Neural cell (in vitro differentiated cells): Measurements from ENCODE around the gene ATP1A4. TPM values are rescaled to one million over a fixed set of nuclear protein-coding genes. Genes with fewer than 3 reads are reported as not detected.

Experiments used
- H2AFZ ChIP-seq: fragments of 200-600, 300-800 bp; sonication (generic), shearing (Covaris generic); 2 replicates; pipeline ENCODE4 v1.6.0; 2014; ENCODE audit warnings: low read depth, mild to moderate bottlenecking, antibody characterized with exemption, low read length, moderate library complexity
- H3F3A ChIP-seq: fragments of 200-600 bp; shearing (Covaris generic); 2 replicates; pipeline ENCODE4 v1.6.1; 2016; ENCODE audit warnings: mild to moderate bottlenecking, moderate library complexity, mixed read lengths, antibody characterized with exemption, low read length; ENCODE audit not compliant: insufficient read depth, poor library complexity, severe bottlenecking
- H3K27ac ChIP-seq: fragments of 200-600, 300-800 bp; sonication (generic), shearing (Covaris generic); 2 replicates; pipeline ENCODE4 v1.5.1; 2014; ENCODE audit warnings: mild to moderate bottlenecking, low read length, moderate library complexity
- H3K27me3 ChIP-seq: fragments of 300-800, 200-600 bp; sonication (generic), shearing (Covaris generic); 2 replicates; pipeline ENCODE4 v1.6.0; 2014; ENCODE audit warnings: mild to moderate bottlenecking, low read depth, low read length, moderate library complexity; ENCODE audit not compliant: insufficient read depth
- H3K36me3 ChIP-seq: fragments of 300-800, 200-600 bp; sonication (generic), shearing (Covaris generic); 2 replicates; pipeline ENCODE4 v1.5.1; 2014; ENCODE audit warnings: mild to moderate bottlenecking, antibody characterized with exemption, low read length, moderate library complexity; ENCODE audit not compliant: insufficient read depth
- H3K4me2 ChIP-seq: fragments of 300-800, 200-600 bp; sonication (generic), shearing (Covaris generic); 2 replicates; pipeline ENCODE4 v1.6.0; 2014; ENCODE audit warnings: mild to moderate bottlenecking, low read length
- H3K4me3 ChIP-seq: fragments of 300-800, 200-600 bp; sonication (generic), shearing (Covaris generic); 2 replicates; pipeline ENCODE4 v1.5.1; 2014; ENCODE audit warnings: mild to moderate bottlenecking, low read length, moderate library complexity
- H3K79me2 ChIP-seq: fragments of 200-600 bp; shearing (Covaris generic); replicated peaks from 2 replicates; pipeline ENCODE4 v1.6.0; 2014; ENCODE audit warnings: mild to moderate bottlenecking, low read length, moderate library complexity; ENCODE audit not compliant: insufficient read depth
- H3K9ac ChIP-seq: fragments of 300-800, 200-600 bp; sonication (generic), shearing (Covaris generic); 2 replicates; pipeline ENCODE4 v1.6.1; 2016; ENCODE audit warnings: mild to moderate bottlenecking, low read length, mixed read lengths
- H3K9me2 ChIP-seq: fragments of 200-600 bp; shearing (Covaris generic); 2 replicates; pipeline ENCODE4 v1.6.1; 2016; ENCODE audit warnings: mild to moderate bottlenecking, low read length, mixed read lengths; ENCODE audit not compliant: insufficient read depth
- H3K9me3 ChIP-seq: fragments of 200-600, 300-800 bp; sonication (generic), shearing (Covaris generic); 2 replicates; pipeline ENCODE4 v1.6.1; 2016; ENCODE audit warnings: mild to moderate bottlenecking, mixed run types, low read length, moderate library complexity, mixed read lengths
- H4K20me1 ChIP-seq: fragments of 200-600 bp; shearing (Covaris generic); 2 replicates; pipeline ENCODE4 v1.6.1; 2016; ENCODE audit warnings: mild to moderate bottlenecking, mixed run types; ENCODE audit not compliant: insufficient read depth
- CTCF ChIP-seq: fragments of 450-650 bp; IDR thresholded peaks from 2 replicates; pipeline ENCODE4 v1.5.1; 2014; ENCODE audit warnings: antibody characterized with exemption, mild to moderate bottlenecking, moderate library complexity; ENCODE audit not compliant: poor library complexity, severe bottlenecking
- EP300 ChIP-seq: fragments of 450-650 bp; conservative IDR thresholded peaks from 2 replicates; pipeline ENCODE4 v1.6.1; 2014; ENCODE audit warnings: antibody characterized with exemption, mild to moderate bottlenecking, moderate library complexity; ENCODE audit not compliant: poor library complexity, severe bottlenecking
- EZH2 ChIP-seq: fragments of 200-600, 300-800 bp; shearing (Covaris generic), sonication (generic); IDR thresholded peaks from 2 replicates; pipeline ENCODE4 v1.6.1; 2014; ENCODE audit warnings: antibody characterized with exemption, low read length, borderline replicate concordance, mild to moderate bottlenecking; ENCODE audit not compliant: insufficient read depth, poor library complexity, severe bottlenecking
- MXI1 ChIP-seq: fragments of 450-650 bp; conservative IDR thresholded peaks from 2 replicates; pipeline ENCODE4 v1.6.1; 2014; ENCODE audit warnings: antibody characterized with exemption, mild to moderate bottlenecking; ENCODE audit not compliant: poor library complexity, severe bottlenecking
- POLR2AphosphoS5 ChIP-seq: IDR thresholded peaks from 2 replicates; pipeline ENCODE4 v1.6.1; 2012
- RAD21 ChIP-seq: fragments of 450-650 bp; conservative IDR thresholded peaks from 2 replicates; pipeline ENCODE4 v1.6.1; 2014; ENCODE audit warnings: antibody characterized with exemption, mild to moderate bottlenecking, moderate library complexity
- REST ChIP-seq: IDR thresholded peaks from 2 replicates; pipeline ENCODE4 v1.6.1; 2012; ENCODE audit warnings: borderline replicate concordance
- SMC3 ChIP-seq: fragments of 450-650 bp; conservative IDR thresholded peaks from 2 replicates; pipeline ENCODE4 v1.6.1; 2014; ENCODE audit warnings: antibody characterized with exemption, mild to moderate bottlenecking, moderate library complexity; ENCODE audit not compliant: poor library complexity
- TAF1 ChIP-seq: IDR thresholded peaks from 2 replicates; pipeline ENCODE4 v1.6.1; 2012; ENCODE audit warnings: low read depth
- polyA plus RNA-seq: library from polyadenylated mRNA; depleted of rRNA; stranded (reverse); fragments of >200 nt; gene quantifications from 2 replicates; pipeline ENCODE4 v1.2.3, GENCODE V29; 2014

The ATP1A4 gene
- polyA plus RNA-seq, 1 donor from 2014 or later, result not detected

GRCh38 chr1:160228431-160228830 lies 77.0 kb downstream of the ATP1A4 start:
- TF ChIP-seq CTCF (no peak), MXI1 (no peak), TAF1 (no peak), SMC3 (no peak), EZH2 (no peak), RAD21 (no peak), POLR2AphosphoS5 (no peak), REST (no peak), EP300 (no peak)
- no peaks in the 10 kb centered on the region for H3K79me2 ChIP-seq
- H3F3A ChIP-seq, result no peaks in the 10 kb centered on the region
- H3K9me3 ChIP-seq, result no peaks in the 10 kb centered on the region
- H3K9me2 ChIP-seq, result no peaks in the 10 kb centered on the region
- no peak overlapping the region for H3K9ac ChIP-seq
- no peak overlapping the region for H3K4me2 ChIP-seq
- no peak overlapping the region for H2AFZ ChIP-seq
- peaks cover 4% of the 10 kb centered on the region for H3K36me3 ChIP-seq
- no peak overlapping the region for H3K27ac ChIP-seq
- no peaks in the 10 kb centered on the region for H3K27me3 ChIP-seq
- no peaks in the 10 kb centered on the region for H4K20me1 ChIP-seq
- H3K4me3 ChIP-seq, result no peak overlapping the region

- H3K4me2 ChIP-seq, result no peak overlapping the region
- no peak overlapping the region for H3K27ac ChIP-seq
- no peaks in the 10 kb centered on the region for H3K9me2 ChIP-seq
- no peak overlapping the region for H2AFZ ChIP-seq
- no peak overlapping the region for H3K4me3 ChIP-seq
- TF ChIP-seq POLR2AphosphoS5 (no peak), EP300 (no peak), CTCF (no peak), MXI1 (no peak), TAF1 (no peak), RAD21 (no peak), EZH2 (no peak), REST (no peak), SMC3 (no peak)
- no peaks in the 10 kb centered on the region for H4K20me1 ChIP-seq
- no peak overlapping the region for H3K9ac ChIP-seq
- H3F3A ChIP-seq, result no peaks in the 10 kb centered on the region
- H3K27me3 ChIP-seq, result no peaks in the 10 kb centered on the region
- H3K79me2 ChIP-seq, result no peaks in the 10 kb centered on the region
- peaks cover 4% of the 10 kb centered on the region for H3K36me3 ChIP-seq
- no peaks in the 10 kb centered on the region for H3K9me3 ChIP-seq
These were observed 81.5 kb downstream of the ATP1A4 start for GRCh38 chr1:160232911-160233310.
